ENCODE results near the gene MEPE. TPM values are rescaled to one million over a fixed set of nuclear protein-coding genes. Genes with fewer than 3 reads are reported as not detected.

The MEPE gene
- total RNA-seq, 2 experiments from 2014 or later = not detected

GRCh38 chr4:87855559-87855958 is 22.8 kb downstream of the MEPE start:
- no peak overlapping the region for H3K4me2 ChIP-seq (ENCODE audit: low read length)
- H3K9me3 ChIP-seq (ENCODE audit: low read length) = no peaks in the 10 kb centered on the region
- no peaks in the 10 kb centered on the region for H4K20me1 ChIP-seq (ENCODE audit: insufficient read depth, low read length)
- no peak overlapping the region for H3K27ac ChIP-seq (ENCODE audit: low read depth, low read length, poor library complexity, severe bottlenecking)
- no peaks in the 10 kb centered on the region for H3K4me1 ChIP-seq (ENCODE audit: insufficient read depth, low read length, poor library complexity, severe bottlenecking)
- BruUV-seq (replicated peaks) = no TSS peak
- CTCF ChIA-PET (ENCODE audit: unreplicated experiment) = no interaction called here
- H2AFZ ChIP-seq (ENCODE audit: low read length) = no peak overlapping the region
- no peaks in the 10 kb centered on the region for H3K79me2 ChIP-seq (ENCODE audit: insufficient read depth, low read depth, low read length)
- POLR2A ChIA-PET = no interaction called here
- no peak for DNase-seq (ENCODE audit: low spot score)
- no peak overlapping the region for H3K4me3 ChIP-seq (ENCODE audit: low read depth, low read length, poor library complexity, severe bottlenecking)
- intact Hi-C loops (cut with micrococcal nuclease; ENCODE audit: unreplicated experiment) = no loop called here
- no peaks in the 10 kb centered on the region for H3K36me3 ChIP-seq (ENCODE audit: insufficient read depth, low read length)
- no peak for TF ChIP-seq EZH2phosphoT487 (IDR thresholded peaks at IDR 0.05; ENCODE audit: borderline replicate concordance, low read depth, low read length)
- no peak for TF ChIP-seq CTCF (conservative IDR thresholded peaks at IDR 0.05; ENCODE audit: low read length)
- no peaks in the 10 kb centered on the region for H3K9me2 ChIP-seq (ENCODE audit: insufficient read depth, low read length)

- POLR2A ChIA-PET = no interaction called here
- intact Hi-C loops (cut with micrococcal nuclease; ENCODE audit: unreplicated experiment) = no loop called here
Observed at GRCh38 chr4:87856816-87857215, 24.0 kb downstream of the MEPE start.

GRCh38 chr4:87857789-87858188 is 25.0 kb downstream of the MEPE start:
- Histone ChIP-seq H3K36me3 (ENCODE audit: insufficient read depth, low read length) (no peaks in the 10 kb centered on the region), H3K9me3 (ENCODE audit: low read length) (no peaks in the 10 kb centered on the region), H3K4me1 (ENCODE audit: insufficient read depth, low read length, poor library complexity, severe bottlenecking) (no peaks in the 10 kb centered on the region), H3K27ac (ENCODE audit: low read depth, low read length, poor library complexity, severe bottlenecking) (no peak overlapping the region), H3K4me2 (ENCODE audit: low read length) (no peak overlapping the region), H2AFZ (ENCODE audit: low read length) (no peak overlapping the region), H3K9me2 (ENCODE audit: insufficient read depth, low read length) (no peaks in the 10 kb centered on the region), H4K20me1 (ENCODE audit: insufficient read depth, low read length) (no peaks in the 10 kb centered on the region), H3K4me3 (ENCODE audit: low read depth, low read length, poor library complexity, severe bottlenecking) (no peak overlapping the region), H3K79me2 (ENCODE audit: insufficient read depth, low read depth, low read length) (no peaks in the 10 kb centered on the region)
- TF ChIP-seq EZH2phosphoT487 (IDR thresholded peaks at IDR 0.05; ENCODE audit: borderline replicate concordance, low read depth, low read length) (no peak), CTCF (conservative IDR thresholded peaks at IDR 0.05; ENCODE audit: low read length) (no peak)
- no TSS peak for BruUV-seq (replicated peaks)
- DNase-seq (ENCODE audit: low spot score) = no peak
- intact Hi-C loops (cut with micrococcal nuclease; ENCODE audit: unreplicated experiment) = no loop called here
- CTCF ChIA-PET (ENCODE audit: unreplicated experiment) = no interaction called here
- POLR2A ChIA-PET = interaction anchor here (0.6 kb wide), 1 partner anchor 339 kb away, joined by 4 read pairs; no protein-coding TSS in a partner anchor

More at GRCh38 chr4:87856816-87857215, 24.0 kb downstream of the MEPE start:
- no peaks in the 10 kb centered on the region for H3K9me2 ChIP-seq (ENCODE audit: insufficient read depth, low read length)
- no peak overlapping the region for H3K4me3 ChIP-seq (ENCODE audit: low read depth, low read length, poor library complexity, severe bottlenecking)
- BruUV-seq (replicated peaks) = no TSS peak
- no peak overlapping the region for H3K27ac ChIP-seq (ENCODE audit: low read depth, low read length, poor library complexity, severe bottlenecking)
- CTCF ChIA-PET (ENCODE audit: unreplicated experiment) = no interaction called here
- no peak overlapping the region for H2AFZ ChIP-seq (ENCODE audit: low read length)
- no peaks in the 10 kb centered on the region for H3K9me3 ChIP-seq (ENCODE audit: low read length)
- H3K4me1 ChIP-seq (ENCODE audit: insufficient read depth, low read length, poor library complexity, severe bottlenecking) = no peaks in the 10 kb centered on the region
- H3K4me2 ChIP-seq (ENCODE audit: low read length) = no peak overlapping the region
- no peak for DNase-seq (ENCODE audit: low spot score)
- no peaks in the 10 kb centered on the region for H4K20me1 ChIP-seq (ENCODE audit: insufficient read depth, low read length)
- TF ChIP-seq CTCF (conservative IDR thresholded peaks at IDR 0.05; ENCODE audit: low read length) (no peak), EZH2phosphoT487 (IDR thresholded peaks at IDR 0.05; ENCODE audit: borderline replicate concordance, low read depth, low read length) (no peak)
- no peaks in the 10 kb centered on the region for H3K36me3 ChIP-seq (ENCODE audit: insufficient read depth, low read length)
- no peaks in the 10 kb centered on the region for H3K79me2 ChIP-seq (ENCODE audit: insufficient read depth, low read depth, low read length)
